GM23338 (cell line): ENCODE data around the gene SLC2A13.

Experiments used
- CREB1 ChIP-seq: fragments of 250-450 bp; sonication (Bioruptor Pico); IDR thresholded peaks from 2 replicates; pipeline ENCODE4 v1.5.0; 2020; ENCODE audit warnings: low read depth, mild to moderate bottlenecking, moderate library complexity
- EZH2 ChIP-seq: fragments of 200-600 bp; sonication (generic); IDR thresholded peaks from one replicate; pipeline ENCODE4 v1.8.0; 2017; ENCODE audit warnings: antibody characterized with exemption, mild to moderate bottlenecking, low read depth; ENCODE audit not compliant: unreplicated experiment
- POLR2AphosphoS5 ChIP-seq: IDR thresholded peaks from 2 replicates; pipeline ENCODE4 v1.6.1; 2016; ENCODE audit warnings: antibody characterized with exemption, low read depth
- ZNF114 ChIP-seq: fragments of 250-450 bp; sonication (Bioruptor Pico); IDR thresholded peaks from 2 replicates; pipeline ENCODE4 v1.5.0; 2020; ENCODE audit warnings: mild to moderate bottlenecking, moderate library complexity
- TF ChIP-seq, protein P1 (sequence below), 2 experiments: fragments of 200-600 bp in 1 of 2; sonication (generic) in 1 of 2; conservative IDR thresholded peaks; 2 replicates each; pipeline versions ENCODE4 v1.5.1 to v1.6.1; 2016 to 2017; ENCODE audit warnings: antibody characterized with exemption in 2 of 2, low read depth in 2 of 2, mild to moderate bottlenecking in 2 of 2, moderate library complexity in 1 of 2

DNA sequence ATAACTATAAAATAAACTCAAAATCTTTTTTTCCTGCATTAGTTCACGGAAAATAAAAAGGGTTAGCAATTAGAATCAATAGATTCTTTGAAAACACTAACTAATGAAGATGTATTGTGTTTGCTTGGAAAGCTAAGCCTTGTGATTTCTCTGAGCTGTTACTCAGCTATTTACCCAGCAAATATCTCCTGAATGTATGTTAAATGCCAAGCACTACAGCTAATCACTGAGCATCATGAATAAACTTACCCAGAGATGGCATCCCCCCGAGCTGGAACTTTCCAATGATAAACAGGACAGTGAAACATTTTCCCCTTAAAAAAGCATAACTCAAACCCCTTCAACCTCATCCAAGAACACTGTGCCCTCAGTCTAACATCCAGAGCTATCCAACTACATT is 71.2 kb downstream of the SLC2A13 start:
- TF ChIP-seq, protein P1, sequence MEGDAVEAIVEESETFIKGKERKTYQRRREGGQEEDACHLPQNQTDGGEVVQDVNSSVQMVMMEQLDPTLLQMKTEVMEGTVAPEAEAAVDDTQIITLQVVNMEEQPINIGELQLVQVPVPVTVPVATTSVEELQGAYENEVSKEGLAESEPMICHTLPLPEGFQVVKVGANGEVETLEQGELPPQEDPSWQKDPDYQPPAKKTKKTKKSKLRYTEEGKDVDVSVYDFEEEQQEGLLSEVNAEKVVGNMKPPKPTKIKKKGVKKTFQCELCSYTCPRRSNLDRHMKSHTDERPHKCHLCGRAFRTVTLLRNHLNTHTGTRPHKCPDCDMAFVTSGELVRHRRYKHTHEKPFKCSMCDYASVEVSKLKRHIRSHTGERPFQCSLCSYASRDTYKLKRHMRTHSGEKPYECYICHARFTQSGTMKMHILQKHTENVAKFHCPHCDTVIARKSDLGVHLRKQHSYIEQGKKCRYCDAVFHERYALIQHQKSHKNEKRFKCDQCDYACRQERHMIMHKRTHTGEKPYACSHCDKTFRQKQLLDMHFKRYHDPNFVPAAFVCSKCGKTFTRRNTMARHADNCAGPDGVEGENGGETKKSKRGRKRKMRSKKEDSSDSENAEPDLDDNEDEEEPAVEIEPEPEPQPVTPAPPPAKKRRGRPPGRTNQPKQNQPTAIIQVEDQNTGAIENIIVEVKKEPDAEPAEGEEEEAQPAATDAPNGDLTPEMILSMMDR (conservative IDR thresholded peaks at IDR 0.05; ENCODE audit: low read depth in 2 of 2), result no peak
- TF ChIP-seq POLR2AphosphoS5 (no peak), EZH2 (no peak), ZNF114 (no peak), CREB1 (CRISPR knock-in tag) (no peak)
